Stimulated activated naive CD4-positive, alpha-beta T cell treated with Interleukin-2 at 50 U/mL for 16 hours (primary cell): ENCODE measurements around the gene FRZB.
"Not testable (repeated sequence)": the region's sequence is repeated elsewhere in the genome, so short reads cannot be mapped to it uniquely, and the experiment has no call there.

Source experiments
- DNase-seq: peaks from one replicate; lab custom pipeline; 2025; lab: John Stamatoyannopoulos, UW

Gene FRZB

GRCh38 chr2:182866461-182867406, at the start of gene FRZB:
Gene FRZB, minus strand, starts transcription at chr2:182866637. Its CDS starts 85 bp downstream, at chr2:182866552.
- no peak for DNase-seq

- no peak for DNase-seq
Measured at GRCh38 chr2:182915369-182916326, 49.2 kb upstream of the FRZB start.

GRCh38 chr2:182914852-182915251, 48.4 kb upstream of the FRZB start:
- no peak for DNase-seq

GRCh38 chr2:182913064-182913463, 46.6 kb upstream of the FRZB start:
- no peak for DNase-seq

- DNase-seq, result no peak
Measured at GRCh38 chr2:182912518-182912915, 46.1 kb upstream of the FRZB start.

GRCh38 chr2:182911813-182912517, 45.5 kb upstream of the FRZB start:
- DNase-seq, result no peak

GRCh38 chr2:182910965-182911364, 44.5 kb upstream of the FRZB start:
- DNase-seq, result no peak

- no peak for DNase-seq
Measured at GRCh38 chr2:182907081-182907830, 40.8 kb upstream of the FRZB start.

GRCh38 chr2:182906454-182906853, 40.0 kb upstream of the FRZB start:
- DNase-seq, result no peak

GRCh38 chr2:182904844-182905243, 38.4 kb upstream of the FRZB start:
- DNase-seq, result no peak

- DNase-seq, result no peak
Measured at GRCh38 chr2:182903566-182903965, 37.1 kb upstream of the FRZB start.

- no peak for DNase-seq
Measured at GRCh38 chr2:182901748-182902147, 35.3 kb upstream of the FRZB start.

- no peak for DNase-seq
Measured at GRCh38 chr2:182898718-182899117, 32.3 kb upstream of the FRZB start.

GRCh38 chr2:182897137-182897536, 30.7 kb upstream of the FRZB start:
- no peak for DNase-seq

GRCh38 chr2:182895798-182896197, 29.4 kb upstream of the FRZB start:
- DNase-seq, result no peak

- no peak for DNase-seq
Measured at GRCh38 chr2:182895169-182895568, 28.7 kb upstream of the FRZB start.

GRCh38 chr2:182894174-182894573, 27.7 kb upstream of the FRZB start:
- no peak for DNase-seq

- no peak for DNase-seq
Measured at GRCh38 chr2:182893666-182894065, 27.2 kb upstream of the FRZB start.

GRCh38 chr2:182893035-182893434, 26.6 kb upstream of the FRZB start:
- not testable (repeated sequence) for DNase-seq

- no peak for DNase-seq
Measured at GRCh38 chr2:182891611-182892010, 25.2 kb upstream of the FRZB start.

- no peak for DNase-seq
Measured at GRCh38 chr2:182890773-182891378, 24.4 kb upstream of the FRZB start.
